Progenitor cell of endocrine pancreas (in vitro differentiated cells): ENCODE measurements around the gene TRMT44. TPM values are rescaled to one million over a fixed set of nuclear protein-coding genes. Genes with fewer than 3 reads are reported as not detected.
"Not testable (repeated sequence)": the region's sequence is repeated elsewhere in the genome, so short reads cannot be mapped to it uniquely, and the experiment has no call there.

Source experiments
- DNase-seq: peaks from one replicate; pipeline ENCODE4 v3.0.0; 2021; ENCODE audit warnings: low spot score; ENCODE audit not compliant: unreplicated experiment
- H3K27ac Mint-ChIP-seq: 2 replicates; pipeline ENCODE4 v1.8.0; 2021; ENCODE audit warnings: mild to moderate bottlenecking, moderate library complexity, mixed read lengths
- H3K27me3 Mint-ChIP-seq: 2 replicates; pipeline ENCODE4 v1.8.0; 2021; ENCODE audit warnings: mixed read lengths
- H3K36me3 Mint-ChIP-seq: 2 replicates; pipeline ENCODE4 v1.8.0; 2022; ENCODE audit warnings: mixed read lengths; ENCODE audit not compliant: insufficient read depth
- H3K4me1 Mint-ChIP-seq: 2 replicates; pipeline ENCODE4 v1.8.0; 2021; ENCODE audit warnings: low read depth, mixed read lengths
- H3K4me3 Mint-ChIP-seq: 2 replicates; pipeline ENCODE4 v1.8.0; 2021; ENCODE audit warnings: low read depth, mild to moderate bottlenecking, moderate library complexity, mixed read lengths
- H3K9me3 Mint-ChIP-seq: 2 replicates; pipeline ENCODE4 v1.8.0; 2021; ENCODE audit warnings: low read depth, mixed read lengths
- total RNA-seq: library from RNA; stranded (reverse); gene quantifications from 2 replicates; pipeline ENCODE4 v1.2.1, GENCODE V29; 2021
- TF ChIP-seq, protein P1 (sequence below): fragments of 200-600 bp; sonication (generic); IDR thresholded peaks from one replicate; pipeline ENCODE4 v1.5.0; 2021; ENCODE audit warnings: antibody characterized with exemption, mild to moderate bottlenecking; ENCODE audit not compliant: unreplicated experiment

Gene TRMT44
- total RNA-seq, 1 donor from 2014 or later: 31.0 TPM

DNA sequence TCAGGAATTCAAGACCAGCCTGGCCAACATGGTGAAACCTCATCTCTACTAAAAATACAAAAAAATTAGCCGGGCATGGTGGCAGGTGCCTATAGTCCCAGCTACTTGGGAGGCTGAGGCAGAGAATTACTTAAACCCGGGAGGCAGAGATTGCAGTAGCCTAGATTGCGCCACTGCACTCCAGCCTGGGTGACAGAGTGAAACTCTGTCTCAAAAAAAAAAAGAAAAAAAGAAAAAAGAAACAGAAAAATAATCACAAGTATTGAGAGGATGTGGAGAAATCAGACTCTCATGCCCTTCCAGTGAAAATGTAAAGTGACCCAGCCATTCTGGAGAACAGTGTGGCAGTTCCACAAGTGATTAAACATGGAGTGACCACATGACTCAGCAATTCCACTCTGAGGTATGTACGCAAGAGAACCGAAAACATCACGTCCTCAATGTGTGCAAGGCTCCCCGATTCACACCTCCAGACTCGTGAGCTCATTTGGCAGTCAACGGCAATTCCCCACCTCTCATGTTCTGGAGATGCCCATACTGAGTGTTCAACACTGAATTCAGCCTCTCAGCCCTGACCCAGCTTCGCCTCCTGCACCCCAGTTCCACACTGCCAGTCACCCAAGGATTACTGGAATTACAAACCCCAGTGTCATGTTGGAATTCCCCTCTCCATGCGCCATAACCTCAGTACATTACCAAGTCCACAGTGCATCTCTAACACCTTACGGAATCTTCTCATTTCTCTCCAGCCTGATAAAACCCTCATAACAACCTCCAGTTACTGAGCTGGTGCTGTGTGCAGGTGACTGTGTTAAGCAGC, 21.1 kb upstream of the TRMT44 start:
- no peak overlapping the region for H3K4me3 Mint-ChIP-seq
- TF ChIP-seq, protein P1, sequence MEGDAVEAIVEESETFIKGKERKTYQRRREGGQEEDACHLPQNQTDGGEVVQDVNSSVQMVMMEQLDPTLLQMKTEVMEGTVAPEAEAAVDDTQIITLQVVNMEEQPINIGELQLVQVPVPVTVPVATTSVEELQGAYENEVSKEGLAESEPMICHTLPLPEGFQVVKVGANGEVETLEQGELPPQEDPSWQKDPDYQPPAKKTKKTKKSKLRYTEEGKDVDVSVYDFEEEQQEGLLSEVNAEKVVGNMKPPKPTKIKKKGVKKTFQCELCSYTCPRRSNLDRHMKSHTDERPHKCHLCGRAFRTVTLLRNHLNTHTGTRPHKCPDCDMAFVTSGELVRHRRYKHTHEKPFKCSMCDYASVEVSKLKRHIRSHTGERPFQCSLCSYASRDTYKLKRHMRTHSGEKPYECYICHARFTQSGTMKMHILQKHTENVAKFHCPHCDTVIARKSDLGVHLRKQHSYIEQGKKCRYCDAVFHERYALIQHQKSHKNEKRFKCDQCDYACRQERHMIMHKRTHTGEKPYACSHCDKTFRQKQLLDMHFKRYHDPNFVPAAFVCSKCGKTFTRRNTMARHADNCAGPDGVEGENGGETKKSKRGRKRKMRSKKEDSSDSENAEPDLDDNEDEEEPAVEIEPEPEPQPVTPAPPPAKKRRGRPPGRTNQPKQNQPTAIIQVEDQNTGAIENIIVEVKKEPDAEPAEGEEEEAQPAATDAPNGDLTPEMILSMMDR: no peak
- no peak overlapping the region for H3K27ac Mint-ChIP-seq
- no peak for DNase-seq
- no peaks in the 10 kb centered on the region for H3K36me3 Mint-ChIP-seq
- no peaks in the 10 kb centered on the region for H3K27me3 Mint-ChIP-seq
- H3K4me1 Mint-ChIP-seq: peaks cover 2% of the 10 kb centered on the region
- H3K9me3 Mint-ChIP-seq: no peaks in the 10 kb centered on the region

DNA sequence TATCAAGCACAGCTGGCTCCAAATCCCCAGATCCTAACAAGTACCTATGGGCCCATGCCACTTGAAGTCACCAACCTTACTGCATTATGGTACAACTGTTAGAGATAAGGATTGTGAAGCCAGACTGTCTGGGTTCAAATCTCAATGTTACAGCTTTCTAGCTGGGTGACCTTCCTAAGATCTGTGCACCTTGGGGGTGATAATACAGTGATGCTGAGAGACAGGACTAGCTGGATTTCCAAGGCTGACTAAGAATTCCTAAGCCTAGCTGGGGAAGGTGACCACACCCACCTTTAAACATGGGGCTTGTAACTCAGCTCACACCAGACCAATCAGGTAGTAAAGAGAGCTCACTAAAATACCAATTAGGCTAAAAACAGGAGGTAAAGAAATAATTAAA, 20.4 kb upstream of the TRMT44 start:
- DNase-seq, H3K27me3 Mint-ChIP-seq, H3K4me1 Mint-ChIP-seq, H3K27ac Mint-ChIP-seq, H3K36me3 Mint-ChIP-seq, H3K4me3 Mint-ChIP-seq, H3K9me3 Mint-ChIP-seq: not testable (repeated sequence)

GRCh38 chr4:8422327-8422726, 18.2 kb upstream of the TRMT44 start:
- no peaks in the 10 kb centered on the region for H3K27me3 Mint-ChIP-seq
- no peaks in the 10 kb centered on the region for H3K9me3 Mint-ChIP-seq
- no peak for DNase-seq
- H3K27ac Mint-ChIP-seq: no peak overlapping the region
- H3K4me3 Mint-ChIP-seq: no peak overlapping the region
- peaks cover 4% of the 10 kb centered on the region for H3K4me1 Mint-ChIP-seq
- H3K36me3 Mint-ChIP-seq: no peaks in the 10 kb centered on the region
- TF ChIP-seq, protein P1: no peak

DNA sequence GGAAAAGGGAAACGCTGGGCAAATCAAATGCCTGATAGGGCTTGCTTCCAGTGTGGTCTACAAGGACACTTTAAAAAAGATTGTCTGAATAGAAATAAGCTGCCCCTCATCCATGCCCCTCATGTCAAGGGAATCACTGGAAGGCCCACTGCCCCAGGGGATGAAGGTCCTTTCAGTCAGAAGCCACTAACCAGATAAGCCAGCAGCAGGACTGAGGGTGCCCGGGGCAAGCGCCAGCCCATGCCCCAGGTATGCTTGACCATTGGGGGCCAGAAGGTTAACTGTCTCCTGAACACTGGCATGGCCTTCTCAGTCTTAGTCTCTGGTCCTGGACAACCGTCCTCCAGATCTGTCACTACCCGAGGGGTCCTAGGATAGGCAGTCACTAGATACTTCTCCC, 17.8 kb upstream of the TRMT44 start:
- Mint-ChIP-seq H3K27me3 (no peaks in the 10 kb centered on the region), H3K4me1 (peaks cover 7% of the 10 kb centered on the region), H3K36me3 (no peaks in the 10 kb centered on the region), H3K9me3 (no peaks in the 10 kb centered on the region), H3K4me3 (no peak overlapping the region), H3K27ac (no peak overlapping the region)
- TF ChIP-seq, protein P1: no peak
- no peak for DNase-seq

GRCh38 chr4:8427262-8427661, 13.3 kb upstream of the TRMT44 start:
- DNase-seq: no peak
- Mint-ChIP-seq H3K4me3 (peak overlapping the region; percentile 90), H3K9me3 (no peaks in the 10 kb centered on the region), H3K4me1 (peaks cover 17% of the 10 kb centered on the region), H3K27ac (peak overlapping the region; percentile 43), H3K27me3 (no peaks in the 10 kb centered on the region), H3K36me3 (no peaks in the 10 kb centered on the region)
- TF ChIP-seq, protein P1: no peak

DNA sequence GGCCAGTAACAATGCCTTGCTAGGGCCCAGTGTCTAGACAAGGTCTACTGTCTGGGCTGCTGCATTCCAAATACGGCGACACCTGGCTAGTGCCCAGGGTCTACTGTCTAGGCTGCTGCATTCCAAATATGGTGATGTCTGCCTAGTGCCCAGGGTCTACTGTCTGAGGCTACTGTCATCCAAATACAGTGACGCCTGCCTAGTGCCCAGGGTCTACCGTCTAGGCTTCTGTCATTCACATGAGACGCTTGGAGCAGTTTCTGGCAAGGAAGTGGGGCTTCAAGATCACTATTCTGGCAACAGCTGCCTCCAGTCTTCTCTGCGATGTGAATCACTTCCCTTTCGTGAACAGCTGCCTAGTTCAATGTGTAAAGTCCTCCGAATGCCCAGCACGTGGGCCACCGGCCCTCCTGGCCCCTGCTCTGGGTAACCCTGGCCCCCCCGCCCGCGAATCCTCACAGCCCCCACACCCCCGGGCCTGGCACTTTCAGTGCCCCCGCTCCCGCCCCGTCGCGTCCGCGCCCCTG, 12.8 kb upstream of the TRMT44 start:
- peak overlapping the region; percentile 90 for H3K4me3 Mint-ChIP-seq
- H3K27ac Mint-ChIP-seq: peak overlapping the region; percentile 95
- H3K4me1 Mint-ChIP-seq: peaks cover 17% of the 10 kb centered on the region
- no peak for DNase-seq
- no peaks in the 10 kb centered on the region for H3K27me3 Mint-ChIP-seq
- no peaks in the 10 kb centered on the region for H3K9me3 Mint-ChIP-seq
- TF ChIP-seq, protein P1: no peak
- no peaks in the 10 kb centered on the region for H3K36me3 Mint-ChIP-seq
